Ishikawa (cell line): Measurements from ENCODE around the gene VPS11.

Experiments used
- CEBPB ChIP-seq: IDR thresholded peaks from 2 replicates; pipeline ENCODE4 v1.6.1; 2012
- CREB1 ChIP-seq: IDR thresholded peaks from 2 replicates; pipeline ENCODE4 v1.6.1; 2012; ENCODE audit warnings: low read depth
- EGR1 ChIP-seq: IDR thresholded peaks from 2 replicates; pipeline ENCODE4 v1.6.1; 2012
- EP300 ChIP-seq: IDR thresholded peaks from 2 replicates; pipeline ENCODE4 v1.6.1; 2012; ENCODE audit warnings: borderline replicate concordance
- FOXM1 ChIP-seq: IDR thresholded peaks from 2 replicates; pipeline ENCODE4 v1.6.1; 2012; ENCODE audit warnings: low read depth, borderline replicate concordance
- NFIC ChIP-seq: IDR thresholded peaks from 2 replicates; pipeline ENCODE4 v1.6.1; 2012
- RAD21 ChIP-seq: IDR thresholded peaks from 2 replicates; pipeline ENCODE4 v1.6.1; 2012; ENCODE audit warnings: low read depth
- REST ChIP-seq: IDR thresholded peaks from 2 replicates; pipeline ENCODE4 v1.6.1; 2012; ENCODE audit warnings: low read depth, mild to moderate bottlenecking
- TAF1 ChIP-seq: IDR thresholded peaks from 2 replicates; pipeline ENCODE4 v1.6.1; 2012; ENCODE audit warnings: low read depth, mild to moderate bottlenecking
- TCF12 ChIP-seq: IDR thresholded peaks from 2 replicates; pipeline ENCODE4 v1.6.1; 2012; ENCODE audit warnings: low read depth
- TEAD4 ChIP-seq: IDR thresholded peaks from 2 replicates; pipeline ENCODE4 v1.6.1; 2012
- USF1 ChIP-seq: IDR thresholded peaks from 2 replicates; pipeline ENCODE4 v1.6.1; 2012
- YY1 ChIP-seq: IDR thresholded peaks from 2 replicates; pipeline ENCODE4 v1.6.1; 2012; ENCODE audit warnings: low read depth
- ZBTB7A ChIP-seq: IDR thresholded peaks from 2 replicates; pipeline ENCODE4 v1.6.1; 2012; ENCODE audit warnings: low read depth
- TF ChIP-seq, protein P1 (sequence below): IDR thresholded peaks from 2 replicates; pipeline ENCODE4 v1.6.1; 2012

The VPS11 gene

DNA sequence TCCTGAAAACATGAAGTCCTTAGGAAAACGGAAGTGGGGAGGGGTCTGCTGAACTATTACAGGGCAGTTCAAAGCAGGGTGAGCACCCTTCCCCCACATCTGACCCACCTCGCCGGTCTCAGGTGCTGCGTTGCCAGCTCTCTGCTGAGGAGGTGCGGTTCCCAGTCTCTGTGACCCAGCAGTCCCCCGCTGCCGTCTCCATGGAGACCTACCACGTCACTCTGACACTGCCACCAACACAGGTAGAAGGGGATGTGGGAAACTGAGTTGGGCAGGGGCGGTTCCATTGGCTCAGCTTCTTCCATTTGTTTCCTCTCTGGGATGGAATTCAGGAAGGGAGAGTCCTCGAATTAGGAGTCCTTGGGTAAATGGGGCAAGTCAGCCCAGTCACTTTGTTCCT, 42.8 kb downstream of the VPS11 start:
- TF ChIP-seq CREB1 (no peak), ZBTB7A (no peak), TAF1 (no peak), CEBPB (no peak), TEAD4 (no peak), EGR1 (no peak), FOXM1 (no peak), TCF12 (no peak), NFIC (no peak), REST (no peak), RAD21 (no peak), YY1 (no peak), USF1 (no peak)
- TF ChIP-seq, protein P1, sequence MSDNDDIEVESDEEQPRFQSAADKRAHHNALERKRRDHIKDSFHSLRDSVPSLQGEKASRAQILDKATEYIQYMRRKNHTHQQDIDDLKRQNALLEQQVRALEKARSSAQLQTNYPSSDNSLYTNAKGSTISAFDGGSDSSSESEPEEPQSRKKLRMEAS: no peak

DNA sequence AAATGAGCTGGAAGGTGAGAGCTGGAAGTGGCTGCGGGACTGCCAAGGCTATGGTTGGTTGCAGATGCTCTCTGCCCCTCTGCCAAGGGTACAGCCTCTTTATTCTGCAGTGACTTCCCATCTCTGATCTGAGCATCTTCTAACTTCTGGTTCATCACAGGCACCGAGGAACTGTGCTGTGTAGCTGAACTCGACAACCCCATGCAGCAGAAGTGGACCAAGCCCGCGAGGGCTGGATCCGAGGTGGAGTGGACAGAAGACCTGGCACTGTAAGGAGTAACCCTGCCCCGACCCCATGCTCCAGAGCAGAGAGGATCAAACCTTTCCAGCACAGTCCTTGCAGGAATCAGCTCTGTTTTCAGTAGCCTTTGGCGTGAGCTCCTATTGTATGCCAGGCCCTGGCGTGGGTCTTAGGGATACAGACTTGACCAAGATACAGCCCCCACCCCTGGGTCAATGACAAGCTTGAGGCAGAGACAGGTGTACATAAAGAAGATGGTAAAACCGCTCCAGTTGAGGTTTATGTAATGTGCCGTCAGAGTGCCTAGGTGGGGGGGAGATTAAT, 43.8 kb downstream of the VPS11 start:
- TF ChIP-seq NFIC (no peak), TEAD4 (no peak), CEBPB (no peak), USF1 (no peak), EGR1 (no peak), TCF12 (no peak), YY1 (no peak)
- TF ChIP-seq, protein P1: no peak

GRCh38 chr11:119112314-119113020, 44.8 kb downstream of the VPS11 start:
- TF ChIP-seq RAD21 (no peak), YY1 (no peak), TCF12 (no peak), USF1 (no peak), TEAD4 (no peak), ZBTB7A (no peak), REST (no peak), EP300 (no peak), NFIC (no peak), FOXM1 (no peak), CEBPB (no peak)

GRCh38 chr11:119113716-119114115, 46.1 kb downstream of the VPS11 start:
- TF ChIP-seq CREB1: no peak
- no peak for TF ChIP-seq FOXM1
- TF ChIP-seq YY1: no peak
- no peak for TF ChIP-seq EP300
- TF ChIP-seq CEBPB: no peak
- TF ChIP-seq, protein P1: no peak
- TF ChIP-seq USF1: no peak
- no peak for TF ChIP-seq RAD21
- no peak for TF ChIP-seq REST
- no peak for TF ChIP-seq TEAD4
- TF ChIP-seq ZBTB7A: no peak
- TF ChIP-seq NFIC: no peak
- no peak for TF ChIP-seq TAF1
